Endometrial microvascular endothelial cells (primary cell): Measurements from ENCODE around the gene ZDHHC3. TPM values are rescaled to one million over a fixed set of nuclear protein-coding genes. Genes with fewer than 3 reads are reported as not detected.
"Not testable (repeated sequence)": the region's sequence is repeated elsewhere in the genome, so short reads cannot be mapped to it uniquely, and the experiment has no call there.

Experiments
- in situ Hi-C: cut with HindIII; loops from 2 replicates; pipeline ENCODE4 v1.10.0; 2017; ENCODE audit warnings: low sequenced_read_pairs, low pct_unique_long_range_greater_than_20kb; ENCODE audit errors: inconsistent ontology term
- total RNA-seq: library from RNA; depleted of rRNA; stranded (reverse); fragments of >200 nt; gene quantifications from one replicate; pipeline ENCODE4 v1.2.3, GENCODE V29; 2015; ENCODE audit errors: inconsistent ontology term

The ZDHHC3 gene
- total RNA-seq, 1 donor from 2014 or later, result 76.5 TPM

DNA sequence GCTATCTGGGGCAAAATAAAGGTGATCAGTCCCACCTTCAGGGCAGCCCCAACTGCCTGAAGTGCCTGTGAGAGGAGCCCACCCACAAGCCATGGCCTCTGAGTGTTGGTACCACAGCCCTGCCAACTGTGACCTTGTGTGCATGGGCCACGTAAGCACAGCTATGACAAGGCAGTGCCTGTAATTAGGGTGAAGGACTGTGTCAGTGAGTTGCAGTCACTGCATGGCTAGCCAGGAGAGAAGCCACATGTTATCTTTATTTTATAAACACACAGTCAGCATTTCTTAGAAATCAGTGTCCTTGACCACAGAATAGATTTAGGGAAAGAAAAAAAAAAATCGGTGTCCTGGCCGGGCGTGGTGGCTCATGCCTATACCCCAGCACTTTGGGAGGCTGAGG lies 24.8 kb upstream of the ZDHHC3 start:
- in situ Hi-C loops, result no loop called here

DNA sequence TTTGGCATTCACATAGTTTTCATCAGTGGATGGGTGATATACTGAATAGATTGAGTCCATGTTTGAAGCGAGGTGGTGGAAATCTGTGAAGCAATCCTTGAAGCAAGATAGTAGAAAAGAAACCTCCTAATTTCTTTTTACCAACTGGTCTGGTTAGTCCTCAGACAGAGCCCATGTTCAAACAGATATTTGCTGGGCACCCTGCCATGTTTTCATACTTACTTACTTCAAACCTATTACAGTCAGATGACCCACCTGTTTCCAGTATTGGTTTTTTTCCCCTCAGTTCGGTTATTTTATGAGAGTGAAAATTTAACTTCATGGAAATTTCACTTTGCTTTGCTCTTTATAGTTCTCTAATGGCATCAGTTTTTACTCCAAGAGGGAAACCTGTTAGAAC lies 23.8 kb upstream of the ZDHHC3 start:
- in situ Hi-C loops, result no loop called here

DNA sequence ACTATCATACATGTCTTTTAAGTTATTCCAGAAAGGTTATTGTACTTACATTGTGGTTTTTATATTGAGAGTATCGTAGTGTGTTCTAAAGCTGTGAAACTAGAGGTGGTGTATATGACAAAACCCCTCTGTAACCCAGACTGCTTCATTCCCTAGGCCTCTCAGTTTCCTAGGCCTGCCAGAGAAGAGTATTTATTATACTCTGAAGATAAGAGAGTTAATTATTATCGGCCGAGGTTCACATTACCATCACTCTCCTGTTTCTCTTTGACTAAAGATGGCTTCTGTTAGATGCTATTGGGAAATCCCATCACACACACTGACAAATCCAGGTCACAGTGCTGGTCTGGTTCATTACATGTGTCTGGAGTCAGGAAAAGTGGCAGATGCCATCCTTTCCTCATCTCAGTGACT lies 20.6 kb upstream of the ZDHHC3 start:
- in situ Hi-C loops, result no loop called here

DNA sequence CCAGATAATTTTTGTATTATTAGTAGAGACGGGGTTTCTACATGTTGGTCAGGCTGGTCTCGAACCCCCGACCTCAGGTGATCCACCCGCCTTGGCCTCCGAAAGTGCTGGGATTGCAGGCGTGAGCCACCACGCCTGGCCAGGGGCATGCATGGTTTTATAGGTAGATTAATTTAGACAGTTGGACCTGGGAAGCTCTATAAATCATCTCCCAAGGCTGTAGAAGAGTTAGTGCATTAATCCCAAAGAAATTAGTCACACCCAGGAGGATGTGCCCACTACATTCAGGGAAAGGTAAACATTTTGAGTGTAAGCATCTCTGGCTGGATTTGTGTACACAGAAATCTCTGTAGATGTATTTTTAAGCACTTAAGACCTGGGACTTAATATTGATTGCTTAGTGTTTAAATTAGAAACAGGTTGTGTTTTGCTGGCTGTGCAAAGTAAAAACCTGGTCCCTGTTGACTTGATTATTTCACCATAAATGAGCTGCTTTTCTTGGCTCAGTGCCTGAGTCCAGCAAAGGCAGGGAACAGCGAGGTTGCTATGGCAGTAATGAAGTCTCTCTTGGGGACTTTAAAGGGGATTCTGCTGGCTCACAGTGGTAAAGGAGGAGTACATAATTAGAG lies 19.3 kb upstream of the ZDHHC3 start:
- in situ Hi-C loops, result no loop called here

DNA sequence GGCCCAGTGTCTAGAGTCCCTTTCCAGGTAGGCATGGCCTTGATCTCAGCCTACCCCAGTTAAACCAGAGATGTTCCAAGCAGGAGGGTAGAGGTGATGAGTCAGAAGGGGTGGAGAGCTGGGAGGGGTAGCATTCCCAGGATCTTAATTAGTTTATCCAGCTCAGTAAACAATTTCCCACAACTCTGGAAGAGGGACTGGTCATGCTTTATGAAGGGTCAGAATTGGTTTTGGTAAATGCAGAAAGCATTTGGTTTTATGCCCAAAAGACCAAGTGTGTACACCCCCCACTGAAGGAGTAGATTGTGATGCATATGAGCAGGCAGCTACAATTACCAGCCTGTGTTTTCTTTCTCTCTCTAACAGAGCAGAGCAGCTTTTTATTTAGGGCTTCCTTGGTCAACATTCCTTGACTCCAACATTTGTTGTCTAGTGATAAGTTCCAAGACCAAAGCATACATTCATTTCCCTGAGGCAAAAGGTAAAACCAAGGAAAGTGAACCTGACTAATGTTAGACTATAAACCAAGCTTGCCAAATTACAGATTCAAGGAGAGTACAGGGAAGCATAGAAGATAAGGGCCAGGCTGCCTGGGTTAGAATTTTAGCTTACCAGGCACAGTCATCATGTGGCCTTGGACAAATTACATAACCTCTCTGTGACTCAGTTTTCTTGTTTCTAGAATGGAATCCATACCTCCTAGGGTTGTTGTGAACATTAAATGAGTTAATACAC lies 17.7 kb upstream of the ZDHHC3 start:
- in situ Hi-C loops, result no loop called here

DNA sequence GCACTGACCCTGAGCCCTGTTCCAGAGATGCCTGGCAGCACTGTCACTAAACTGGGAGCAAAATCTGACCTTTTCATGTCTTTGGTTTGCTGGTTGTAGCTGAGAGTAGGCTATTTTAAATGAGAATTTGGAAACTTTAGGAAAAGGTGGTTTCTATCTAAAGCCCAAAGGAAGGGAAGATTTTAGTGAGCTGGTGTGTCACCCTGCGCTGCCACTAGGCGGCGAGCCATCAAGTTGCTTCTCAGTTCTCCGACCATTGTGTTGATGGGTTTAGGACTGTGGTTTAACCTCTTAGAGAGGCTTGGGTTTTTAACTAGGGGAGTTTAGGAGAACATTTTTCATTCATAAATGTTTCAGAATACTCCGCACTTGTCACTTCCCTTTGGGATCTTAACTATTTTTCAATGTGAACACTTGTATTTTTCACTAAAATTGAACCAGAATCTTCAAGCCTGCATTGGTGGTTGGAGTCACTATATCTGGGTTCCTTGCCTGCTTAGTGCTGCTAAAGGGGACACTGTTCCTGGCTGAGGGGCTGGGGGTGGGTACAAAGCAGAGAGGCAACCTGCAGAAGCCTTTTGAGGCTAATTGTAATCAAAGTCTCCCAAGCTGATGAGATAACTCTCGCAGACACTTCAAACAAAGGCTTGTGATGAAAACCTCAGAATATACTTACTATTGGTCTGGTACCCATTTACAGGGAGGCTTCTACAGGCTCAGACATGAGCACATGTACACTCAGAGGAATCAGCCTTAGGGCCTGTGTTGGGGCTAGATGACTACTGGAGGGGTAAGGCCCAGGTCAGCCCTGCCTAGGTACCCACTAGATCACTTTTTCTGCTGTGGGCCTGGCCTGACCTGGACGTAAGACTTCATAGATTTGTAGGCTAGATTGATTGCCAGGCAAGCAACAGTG lies 16.8 kb upstream of the ZDHHC3 start:
- in situ Hi-C loops, result no loop called here

DNA sequence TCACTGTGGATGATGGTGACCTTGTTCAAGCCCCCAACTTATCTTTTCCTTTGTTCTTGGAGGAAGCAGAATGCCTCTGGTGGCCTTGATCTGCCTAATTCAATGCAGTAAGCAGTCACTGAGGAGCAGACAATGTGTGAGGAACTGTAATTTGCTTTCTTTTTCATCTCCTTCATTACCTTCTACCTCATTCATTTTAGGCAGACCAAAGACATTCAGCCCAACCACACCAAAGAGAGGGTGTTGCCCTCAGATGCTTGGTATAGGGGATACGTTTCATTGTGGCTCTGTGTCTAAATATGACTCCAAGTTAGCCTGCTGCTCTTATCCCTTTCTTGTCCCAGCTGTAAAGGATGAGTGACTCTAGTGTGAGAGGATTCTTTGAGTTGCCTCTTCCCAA lies 15.4 kb upstream of the ZDHHC3 start:
- in situ Hi-C loops, result no loop called here

DNA sequence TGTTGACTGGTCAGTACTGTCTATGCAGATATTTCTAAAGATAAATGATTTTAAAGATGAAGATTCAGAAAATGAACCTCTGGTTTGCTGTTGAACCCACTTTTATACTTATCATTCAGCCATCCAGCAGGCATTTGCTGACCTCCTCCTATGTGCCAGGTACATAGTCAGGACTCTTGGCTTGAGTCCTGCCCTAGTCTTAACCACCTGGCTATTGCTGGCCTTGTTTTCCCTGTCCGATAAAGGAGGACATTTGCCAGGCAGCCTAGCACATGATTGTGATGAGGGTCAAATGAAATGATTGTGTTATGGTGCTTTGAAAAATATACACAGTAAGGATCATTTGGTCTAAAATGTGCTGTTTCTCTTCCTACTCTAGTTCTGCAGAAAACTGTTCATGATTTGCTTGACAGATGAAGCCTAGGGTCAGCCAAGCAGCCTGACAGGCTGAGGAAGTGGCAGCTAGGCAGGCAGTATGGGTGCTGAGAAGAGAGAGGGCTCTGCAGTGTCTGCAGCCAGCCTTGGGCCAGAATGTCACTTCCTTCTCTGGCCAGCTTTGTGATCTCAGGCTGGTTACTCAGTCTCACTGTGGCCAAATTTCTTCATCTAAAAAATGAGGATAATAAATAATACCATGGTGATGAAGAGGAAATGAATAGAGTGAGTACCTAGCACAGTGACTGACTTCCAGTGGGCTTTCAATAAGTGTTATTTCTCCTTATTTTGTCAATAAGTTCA lies 13.8 kb upstream of the ZDHHC3 start:
- in situ Hi-C loops, result no loop called here

DNA sequence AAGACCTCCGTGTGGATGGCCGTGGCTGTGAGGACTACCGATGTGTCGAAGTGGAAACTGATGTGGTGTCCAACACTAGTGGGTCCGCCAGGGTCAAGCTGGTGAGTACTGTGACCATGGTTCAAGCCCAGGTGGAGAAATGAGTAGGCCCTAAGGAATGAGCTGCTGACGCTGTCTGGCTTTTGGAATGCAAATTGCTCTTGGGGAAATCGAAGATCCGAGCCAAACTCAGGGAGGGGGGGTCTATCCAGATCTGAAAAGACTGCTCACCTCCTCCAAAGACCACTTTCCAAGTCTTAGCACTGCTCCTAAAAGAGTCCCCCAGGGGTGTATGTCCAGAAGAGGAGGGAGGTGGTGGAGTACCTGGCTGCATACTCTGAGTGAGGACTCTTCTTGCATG lies 13.2 kb upstream of the ZDHHC3 start:
- in situ Hi-C loops, result no loop called here

DNA sequence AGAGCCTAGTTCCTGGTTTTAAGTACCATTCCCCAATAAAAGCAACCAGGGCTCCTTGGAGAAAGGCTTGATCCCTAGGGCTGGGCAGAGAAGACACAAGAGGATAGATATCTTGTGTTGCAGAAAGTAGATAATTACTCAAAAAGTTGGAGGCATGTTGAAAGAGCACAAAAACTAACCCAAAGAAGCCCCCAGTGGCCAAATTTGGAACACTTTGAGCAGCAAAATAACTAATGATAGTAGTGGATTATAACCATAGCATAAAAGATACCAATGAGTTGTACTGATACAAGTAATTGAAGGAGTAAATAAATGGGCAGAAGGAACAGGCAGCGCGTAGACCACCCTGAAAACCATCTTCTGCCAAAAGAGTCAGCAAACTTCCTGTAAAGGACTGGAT lies 12.1 kb upstream of the ZDHHC3 start:
- in situ Hi-C loops, result no loop called here

DNA sequence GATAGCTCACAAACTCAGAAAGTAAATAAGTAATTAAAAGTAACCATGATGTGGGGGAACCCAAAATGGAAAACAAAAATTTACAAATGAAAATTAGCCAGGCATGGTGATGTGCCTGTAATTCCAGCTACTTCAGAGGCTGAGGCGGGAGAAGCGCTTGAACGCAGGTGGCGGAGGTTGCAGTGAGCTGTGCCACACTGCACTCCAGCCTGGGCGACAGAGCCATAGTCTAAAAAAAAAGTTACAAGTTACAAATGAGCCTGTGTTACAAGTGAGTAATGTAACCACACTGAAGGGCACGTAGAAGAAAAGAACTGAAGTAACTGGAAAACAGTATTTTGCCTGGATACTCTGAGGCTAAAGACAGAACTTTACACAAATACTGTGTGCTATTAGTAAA lies 11.4 kb upstream of the ZDHHC3 start:
- in situ Hi-C loops, result no loop called here

DNA sequence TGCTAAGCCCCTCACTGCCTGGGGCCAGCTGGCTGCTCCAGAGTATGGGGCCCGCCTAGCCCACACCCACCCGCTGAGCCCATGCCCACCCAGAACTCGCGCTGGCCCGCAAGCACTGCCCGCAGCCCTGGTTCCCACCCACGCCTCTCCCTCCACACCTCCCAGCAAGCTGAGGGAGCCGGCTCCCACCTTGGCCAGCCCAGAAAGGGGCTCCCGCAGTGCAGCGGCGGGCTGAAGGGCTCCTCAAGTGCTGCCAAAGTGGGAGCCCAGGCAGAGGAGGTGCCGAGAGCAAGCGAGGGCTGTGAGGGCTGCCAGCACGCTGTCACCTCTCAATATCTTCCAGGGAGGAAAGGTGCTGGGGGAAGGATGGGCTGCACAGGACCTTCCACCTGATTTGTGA lies 10.4 kb upstream of the ZDHHC3 start:
- in situ Hi-C loops, result not testable (repeated sequence)

DNA sequence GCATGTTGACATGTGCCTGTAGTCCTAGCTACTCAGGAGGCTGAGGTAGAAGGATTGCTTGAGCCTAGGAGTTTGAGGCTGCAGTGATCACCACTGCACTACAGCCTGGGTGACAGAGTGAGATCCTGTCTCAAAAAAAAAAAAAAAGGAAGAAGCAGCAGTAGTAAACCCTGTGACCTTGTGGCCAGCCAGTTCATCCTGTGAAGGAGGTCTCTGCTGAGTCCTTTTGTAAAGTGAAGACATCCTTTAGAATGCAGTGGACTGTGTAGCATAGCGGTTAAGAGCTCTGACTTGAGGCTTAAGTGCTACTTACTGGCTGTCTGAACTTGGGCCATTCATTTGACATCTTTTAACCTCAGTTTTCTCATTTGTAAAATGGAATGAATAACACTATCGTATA lies 8.4 kb upstream of the ZDHHC3 start:
- in situ Hi-C loops, result no loop called here

DNA sequence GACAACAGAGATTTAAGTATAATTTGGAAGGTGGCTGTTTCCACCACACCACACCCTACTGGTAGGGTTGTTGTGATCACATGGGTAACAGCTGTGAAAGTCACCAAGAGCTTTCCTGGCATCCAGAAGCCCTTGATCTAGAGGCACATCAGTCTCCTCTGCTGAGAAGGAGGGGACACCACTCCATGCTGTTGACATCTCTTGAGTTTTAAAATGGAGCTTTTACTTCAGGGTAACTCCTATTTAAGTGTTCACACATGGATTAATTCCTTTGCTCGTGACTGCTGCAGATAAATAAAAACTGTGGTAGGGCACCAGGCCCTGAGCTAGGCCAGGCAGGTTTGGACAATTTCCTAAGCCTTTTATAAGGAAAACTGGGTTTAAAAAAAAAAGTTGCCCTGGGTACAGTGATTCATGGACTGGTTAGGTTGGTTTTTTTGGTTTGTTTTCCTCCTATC lies 7.5 kb upstream of the ZDHHC3 start:
- in situ Hi-C loops, result no loop called here

DNA sequence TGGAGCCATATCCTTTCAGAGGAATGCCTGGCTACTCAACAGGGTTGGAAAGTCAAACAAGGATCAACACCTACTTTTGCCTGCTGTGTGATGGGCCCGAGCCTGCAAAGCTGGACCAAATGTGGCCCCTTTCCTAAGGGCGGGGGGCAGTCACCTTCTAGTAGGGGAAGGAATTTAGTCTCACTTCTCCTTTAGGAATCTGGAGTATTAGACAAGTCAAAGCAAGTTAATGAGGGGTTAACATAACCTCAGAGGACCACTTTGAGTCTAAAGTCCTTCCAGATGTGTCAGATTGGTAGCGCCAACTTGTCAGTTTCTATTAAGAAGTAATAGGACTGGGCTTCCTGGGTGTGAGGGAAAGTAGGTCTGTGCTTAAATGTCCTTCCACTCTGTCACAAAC lies 6.8 kb upstream of the ZDHHC3 start:
- in situ Hi-C loops, result no loop called here

DNA sequence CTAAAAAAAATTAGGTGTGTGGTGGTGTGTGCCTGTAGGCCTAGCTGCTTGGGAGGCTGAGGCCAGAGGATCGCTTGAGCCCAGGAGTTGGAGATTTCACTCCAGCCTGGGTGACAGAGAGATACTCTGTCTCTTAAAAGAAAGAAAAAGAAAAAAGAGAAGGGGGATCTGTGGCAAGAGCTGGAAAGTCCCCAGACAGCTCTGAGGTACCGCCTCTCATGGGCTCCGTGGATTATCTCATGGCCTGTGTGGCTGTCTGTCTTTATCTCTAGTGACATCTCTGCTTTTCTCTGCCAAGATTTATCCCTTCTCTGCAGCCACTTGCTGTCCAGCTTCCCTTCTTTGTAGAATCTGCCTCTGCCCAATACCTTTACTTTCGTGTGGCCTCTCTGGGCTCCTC lies 5.8 kb upstream of the ZDHHC3 start:
- in situ Hi-C loops, result no loop called here

DNA sequence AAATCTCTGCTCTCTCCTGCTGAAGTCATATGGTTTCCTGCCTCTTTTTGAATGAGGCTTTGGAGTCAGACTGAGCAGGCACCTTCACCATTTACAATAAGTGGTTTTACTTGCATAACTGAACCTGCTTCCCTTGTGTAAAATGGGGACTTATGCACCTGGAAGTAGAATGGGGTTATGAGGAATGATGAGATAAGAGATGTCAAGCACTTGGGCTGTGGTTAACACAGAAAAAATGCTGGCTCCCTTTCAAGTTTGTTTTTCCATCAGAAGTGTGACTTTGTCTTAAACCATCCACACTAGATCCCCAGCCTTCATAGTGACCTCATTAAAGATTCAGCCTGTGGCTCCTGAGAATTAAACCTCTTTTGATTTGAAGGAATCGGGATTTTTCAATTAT lies 5.2 kb upstream of the ZDHHC3 start:
- in situ Hi-C loops, result no loop called here

DNA sequence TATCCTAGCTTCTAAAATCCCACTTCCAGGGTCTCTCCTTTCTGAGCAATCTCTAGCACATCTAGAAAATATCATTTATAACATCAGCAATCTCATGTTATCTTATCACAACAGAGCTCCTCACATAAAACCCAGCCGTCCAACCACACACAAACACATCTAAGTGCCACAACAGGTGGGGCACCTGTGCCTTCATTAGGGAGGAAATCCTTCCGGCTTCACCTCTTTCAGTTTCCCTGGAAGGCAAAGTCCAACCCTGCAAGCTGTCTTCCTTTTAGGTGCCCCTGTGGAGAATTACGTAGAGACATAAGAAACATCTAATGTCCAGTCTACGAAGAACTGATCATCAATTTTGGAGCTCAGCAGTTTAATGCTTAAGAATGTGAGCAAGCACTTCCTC lies 1.6 kb downstream of the ZDHHC3 start:
- in situ Hi-C loops, result no loop called here

DNA sequence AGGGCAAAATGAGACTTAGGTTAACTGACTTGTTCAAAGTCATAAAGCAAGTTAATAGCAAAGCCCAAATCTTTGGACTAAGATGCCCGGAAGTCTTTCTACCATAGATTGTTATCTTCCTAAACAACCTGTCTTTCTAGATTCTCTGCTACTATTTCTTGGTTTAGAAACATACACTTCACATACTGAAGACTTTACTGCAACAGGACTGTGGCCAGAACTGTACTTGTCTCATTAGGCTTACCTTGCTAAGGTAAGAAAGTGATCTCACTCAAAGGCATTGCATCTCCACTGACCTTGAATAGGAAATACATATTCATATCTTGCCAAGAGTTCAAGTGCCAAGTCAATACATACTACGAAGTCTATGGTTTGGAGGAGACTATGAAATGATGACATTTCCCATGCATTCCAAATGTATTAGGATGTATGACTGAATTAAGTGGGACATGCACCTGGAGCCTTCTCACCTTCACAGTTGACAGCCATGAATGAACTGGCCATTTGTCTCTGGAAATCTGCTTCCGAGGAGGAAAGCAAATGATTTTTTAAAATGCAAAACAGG lies 5.0 kb downstream of the ZDHHC3 start:
- in situ Hi-C loops, result no loop called here
